H4 (cell line): ENCODE measurements around the gene TBX4. TPM values are rescaled to one million over a fixed set of nuclear protein-coding genes. Genes with fewer than 3 reads are reported as not detected.

ENCODE experiments used
- DNase-seq: peaks from one replicate; pipeline ENCODE4 v3.0.0-alpha.2; 2015; ENCODE audit warnings: low spot score
- total RNA-seq: library from RNA; depleted of rRNA; stranded (reverse); fragments of >200 nt; shearing (Covaris generic); gene quantifications from 2 replicates; pipeline ENCODE4 v1.2.3, GENCODE V29; 2014; rRNA removed

TBX4 gene
- not detected in 2 replicates for total RNA-seq

GRCh38 chr17:61452301-61453290, at the start of gene TBX4:
TBX4 (plus strand) TSS chr17:61452422; CDS start chr17:61456491, 4,069 bp downstream.
- DNase-seq: no peak

- DNase-seq: no peak
These were observed 49.0 kb upstream of the TBX4 start for GRCh38 chr17:61402978-61403800.

DNA sequence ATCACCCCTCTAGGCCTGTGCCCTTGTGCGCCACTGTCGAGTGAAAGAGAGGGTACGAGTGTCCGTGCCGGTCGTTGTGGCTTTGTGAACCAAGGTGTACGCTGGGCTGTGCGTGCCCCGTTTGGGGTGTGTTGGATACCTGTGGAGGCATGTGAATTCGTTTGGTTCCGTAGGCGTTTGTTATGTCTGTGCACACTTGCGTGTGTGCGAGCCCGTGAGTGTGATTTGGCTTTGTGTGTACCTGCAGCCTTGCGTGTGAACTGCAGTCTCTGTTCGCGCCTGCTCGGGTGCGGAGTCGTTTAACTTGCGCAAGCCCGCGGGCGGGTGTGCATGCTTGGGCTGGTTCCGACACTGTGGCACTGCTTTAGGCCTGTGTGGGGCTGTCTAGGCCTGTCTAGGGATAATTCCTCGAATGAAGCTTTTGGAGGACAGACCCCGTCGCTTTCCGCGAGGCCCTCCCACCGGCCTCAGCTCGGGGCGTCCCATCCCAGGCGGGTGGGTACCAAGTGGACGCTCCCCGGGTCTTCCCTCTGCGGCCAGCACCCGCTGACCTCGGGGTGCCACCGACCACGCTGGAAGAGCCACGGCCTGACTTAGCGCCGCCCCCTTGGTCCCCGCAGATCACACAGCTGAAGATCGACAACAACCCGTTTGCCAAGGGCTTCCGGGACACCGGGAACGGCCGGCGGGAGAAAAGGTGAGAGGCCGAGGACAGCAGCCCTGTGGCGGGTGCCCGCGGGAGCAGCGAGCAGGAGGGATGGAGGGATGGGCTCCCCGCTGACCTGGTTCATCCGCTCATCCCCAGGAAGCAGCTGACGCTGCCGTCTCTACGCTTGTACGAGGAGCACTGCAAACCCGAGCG, 48.2 kb upstream of the TBX4 start:
- no peak for DNase-seq

DNA sequence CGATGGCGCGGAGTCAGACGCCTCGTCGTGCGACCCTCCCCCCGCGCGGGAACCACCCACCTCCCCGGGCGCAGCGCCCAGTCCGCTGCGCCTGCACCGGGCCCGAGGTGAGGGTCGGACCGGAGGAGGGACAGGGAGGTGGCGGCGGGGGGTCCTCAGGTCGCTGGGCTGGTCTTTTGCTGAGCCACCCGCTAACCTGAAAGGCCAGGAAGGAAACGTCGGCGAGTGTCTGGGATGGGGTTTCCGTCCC, 47.6 kb upstream of the TBX4 start:
- DNase-seq: no peak

DNA sequence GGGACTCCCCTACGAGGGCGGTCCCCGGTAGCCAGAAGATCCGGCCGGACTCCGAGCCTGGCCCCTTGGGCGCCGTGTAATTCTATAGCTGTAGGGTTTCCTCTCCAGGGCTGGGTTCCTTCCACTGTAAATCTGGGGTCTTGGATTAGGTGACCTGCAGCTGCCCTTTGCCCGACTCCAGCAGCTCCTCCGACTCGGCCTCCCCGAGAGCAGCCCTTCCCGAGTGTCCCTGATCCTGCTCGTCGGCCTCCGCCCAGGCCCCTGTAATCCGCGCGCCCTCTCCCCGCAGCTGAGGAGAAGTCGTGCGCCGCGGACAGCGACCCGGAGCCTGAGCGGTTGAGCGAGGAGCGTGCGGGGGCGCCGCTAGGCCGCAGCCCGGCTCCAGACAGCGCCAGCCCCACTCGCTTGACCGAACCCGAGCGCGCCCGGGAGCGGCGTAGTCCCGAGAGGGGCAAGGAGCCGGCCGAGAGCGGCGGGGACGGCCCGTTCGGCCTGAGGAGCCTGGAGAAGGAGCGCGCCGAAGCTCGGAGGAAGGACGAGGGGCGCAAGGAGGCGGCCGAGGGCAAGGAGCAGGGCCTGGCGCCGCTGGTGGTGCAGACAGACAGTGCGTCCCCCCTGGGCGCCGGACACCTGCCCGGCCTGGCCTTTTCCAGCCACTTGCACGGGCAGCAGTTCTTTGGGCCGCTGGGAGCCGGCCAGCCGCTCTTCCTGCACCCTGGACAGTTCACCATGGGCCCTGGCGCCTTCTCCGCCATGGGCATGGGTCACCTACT, 47.1 kb upstream of the TBX4 start:
- no peak for DNase-seq

- no peak for DNase-seq
These were observed 46.3 kb upstream of the TBX4 start for GRCh38 chr17:61405686-61406536.

- no peak for DNase-seq
These were observed 45.7 kb upstream of the TBX4 start for GRCh38 chr17:61406537-61406845.

- DNase-seq: no peak
These were observed 45.0 kb upstream of the TBX4 start for GRCh38 chr17:61406971-61407911.

DNA sequence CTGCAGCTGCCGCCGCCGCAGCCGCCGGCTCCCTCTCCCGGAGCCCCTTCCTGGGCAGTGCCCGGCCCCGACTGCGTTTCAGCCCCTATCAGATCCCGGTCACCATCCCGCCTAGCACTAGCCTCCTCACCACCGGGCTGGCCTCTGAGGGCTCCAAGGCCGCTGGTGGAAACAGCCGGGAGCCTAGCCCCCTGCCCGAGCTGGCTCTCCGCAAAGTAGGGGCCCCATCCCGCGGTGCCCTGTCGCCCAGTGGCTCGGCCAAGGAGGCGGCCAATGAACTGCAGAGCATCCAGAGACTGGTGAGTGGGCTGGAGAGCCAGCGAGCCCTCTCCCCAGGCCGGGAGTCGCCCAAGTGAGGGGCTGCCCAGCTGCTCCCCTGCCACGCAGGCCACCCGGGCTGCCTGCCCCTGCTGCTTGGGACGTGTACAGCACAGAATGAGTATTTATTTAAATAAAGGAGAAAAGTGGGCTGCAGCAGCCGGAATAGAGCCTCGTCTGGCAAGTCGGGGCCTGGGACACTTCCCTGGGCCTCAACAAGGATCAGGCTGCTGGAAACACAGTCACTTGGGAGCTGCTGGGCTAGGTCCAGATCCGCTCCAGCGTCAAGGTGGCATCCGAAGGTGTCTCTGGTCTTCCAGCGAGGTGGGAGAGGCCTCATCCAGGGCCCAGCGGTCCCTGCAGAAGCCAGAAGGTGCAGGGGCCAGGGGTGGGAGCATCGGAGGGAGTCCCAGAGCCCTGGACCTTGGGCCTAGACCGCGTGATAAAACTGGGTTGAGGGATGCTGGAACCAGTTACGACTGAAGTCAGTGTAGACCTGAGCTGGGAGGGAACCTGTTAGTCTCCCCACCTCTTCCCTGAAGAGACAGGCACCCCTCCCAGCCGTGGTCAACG, 43.8 kb upstream of the TBX4 start:
- DNase-seq: no peak

DNA sequence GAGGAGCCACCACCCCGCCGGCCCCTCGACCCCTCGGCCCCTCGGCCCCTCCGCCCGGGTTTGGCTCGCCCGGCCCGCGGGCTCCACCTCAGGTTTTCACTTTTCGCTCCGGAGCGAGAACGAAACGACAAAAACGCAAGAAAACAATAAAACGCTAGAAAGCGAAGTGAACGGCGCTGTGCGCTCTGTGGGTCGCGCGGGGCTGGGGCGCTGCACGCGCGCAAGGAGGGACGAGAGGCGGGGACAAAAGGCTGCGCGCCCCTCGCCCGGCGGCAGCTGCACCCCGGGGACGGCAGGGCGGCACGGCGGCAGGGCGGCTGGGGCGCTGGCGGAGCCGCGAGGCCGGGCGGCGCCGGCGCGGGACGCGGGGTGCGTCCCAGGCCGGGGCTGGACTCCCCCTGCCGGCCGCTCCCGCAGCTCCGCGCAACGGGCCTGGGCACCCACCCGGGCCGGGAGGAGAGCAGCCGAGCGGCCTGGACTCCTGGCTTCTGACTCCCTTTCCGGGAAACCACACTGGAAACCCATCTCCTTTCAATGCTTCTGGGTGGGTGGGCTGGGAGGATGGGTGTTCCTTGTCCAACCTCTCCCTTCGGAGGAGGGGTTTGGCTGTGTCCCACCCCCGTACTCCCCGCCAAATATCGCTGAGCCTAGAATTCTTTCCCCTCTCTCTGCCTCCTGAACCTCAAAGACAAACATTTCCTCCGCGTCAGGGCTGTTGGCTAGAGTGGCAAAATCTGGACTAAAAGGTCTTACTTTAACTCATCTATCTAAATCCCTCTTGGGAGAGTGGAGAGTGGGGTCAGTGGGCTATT, 42.7 kb upstream of the TBX4 start:
- no peak for DNase-seq

DNA sequence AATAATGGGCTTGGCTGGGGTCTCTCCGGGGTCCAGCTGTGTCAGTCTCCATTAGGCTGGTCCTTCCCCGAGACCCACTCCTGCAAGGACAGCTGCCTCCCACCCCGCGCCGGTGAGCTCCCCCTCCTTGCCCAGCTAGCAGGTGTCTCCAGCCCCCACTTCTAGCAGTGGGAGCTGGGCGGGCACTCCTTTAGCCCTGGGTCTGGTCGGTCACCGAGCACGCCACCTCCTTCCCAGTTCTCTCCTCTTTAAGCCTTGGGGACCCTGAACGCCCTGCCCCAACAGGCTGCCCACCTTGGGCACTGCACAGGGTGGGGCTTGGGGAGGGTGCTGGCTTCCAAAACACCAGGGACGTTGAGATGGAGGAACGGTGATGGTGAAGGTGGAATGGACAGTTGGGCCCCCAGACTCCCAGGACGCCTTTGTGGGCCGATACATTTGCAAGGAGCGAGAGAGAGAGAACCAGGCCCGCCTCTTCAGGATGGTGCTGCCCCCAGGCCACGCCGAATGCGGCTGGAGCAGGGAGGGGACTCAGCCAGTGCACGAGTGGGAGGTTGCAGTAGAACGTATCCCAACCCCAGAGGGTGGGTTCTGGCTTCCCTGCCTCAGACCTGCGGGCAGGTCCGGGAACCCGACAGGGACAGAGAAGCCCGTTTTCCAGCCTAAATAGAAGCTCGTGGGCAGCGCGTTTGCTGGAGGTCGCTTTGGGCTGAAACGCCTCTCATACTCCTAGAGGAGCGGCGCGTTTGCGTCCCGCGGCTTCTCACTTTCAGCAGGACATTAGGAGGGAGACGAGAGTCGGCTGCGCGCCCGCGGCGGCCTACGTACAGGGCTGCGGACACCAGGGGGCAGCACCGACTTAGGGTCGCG, 41.8 kb upstream of the TBX4 start:
- no peak for DNase-seq

- DNase-seq: no peak
These were observed 41.3 kb upstream of the TBX4 start for GRCh38 chr17:61411011-61411260.

DNA sequence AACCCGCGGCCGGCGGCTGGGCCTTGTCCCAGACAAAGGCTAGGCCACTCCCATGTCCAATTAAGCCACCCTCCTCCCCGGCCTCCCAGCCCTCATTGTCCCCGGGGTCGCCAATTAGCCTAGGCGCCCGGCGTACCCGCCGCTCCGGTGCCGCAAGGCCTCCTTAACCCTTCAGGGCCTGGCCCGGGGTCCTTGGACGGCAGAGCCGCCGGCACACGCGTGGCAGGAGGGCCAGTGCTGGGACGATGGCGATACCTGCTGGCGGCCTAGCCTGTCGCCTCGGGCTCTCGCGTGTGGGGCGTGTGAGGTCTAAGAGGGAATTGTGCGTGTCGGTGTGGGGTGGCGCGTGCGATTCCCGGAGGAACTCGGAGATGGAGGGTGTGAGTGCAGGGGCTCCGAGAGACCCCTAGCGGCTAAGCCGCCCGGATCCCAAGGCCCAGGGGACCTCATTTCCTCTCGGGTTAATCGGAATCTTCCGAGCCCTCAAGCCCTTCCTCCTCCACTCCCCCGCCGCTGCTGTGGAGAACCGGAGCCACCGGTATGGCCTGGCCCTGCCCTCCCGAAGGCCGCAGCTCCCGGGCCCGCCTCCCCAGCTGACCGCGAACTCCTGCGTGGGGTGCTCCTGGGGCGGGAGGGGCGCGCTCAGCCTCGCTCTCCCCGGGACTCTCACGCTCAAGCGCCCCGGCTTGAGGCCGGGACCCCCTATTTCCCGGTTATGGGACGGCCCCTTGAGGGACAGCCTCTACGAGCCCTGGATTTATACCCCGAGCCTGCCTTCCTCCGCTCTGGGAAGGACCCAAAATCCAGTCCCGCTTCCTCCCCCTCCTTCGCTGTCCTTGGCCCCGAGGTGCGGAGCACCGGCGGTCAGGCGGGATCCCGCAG, 40.7 kb upstream of the TBX4 start:
- DNase-seq: no peak

DNA sequence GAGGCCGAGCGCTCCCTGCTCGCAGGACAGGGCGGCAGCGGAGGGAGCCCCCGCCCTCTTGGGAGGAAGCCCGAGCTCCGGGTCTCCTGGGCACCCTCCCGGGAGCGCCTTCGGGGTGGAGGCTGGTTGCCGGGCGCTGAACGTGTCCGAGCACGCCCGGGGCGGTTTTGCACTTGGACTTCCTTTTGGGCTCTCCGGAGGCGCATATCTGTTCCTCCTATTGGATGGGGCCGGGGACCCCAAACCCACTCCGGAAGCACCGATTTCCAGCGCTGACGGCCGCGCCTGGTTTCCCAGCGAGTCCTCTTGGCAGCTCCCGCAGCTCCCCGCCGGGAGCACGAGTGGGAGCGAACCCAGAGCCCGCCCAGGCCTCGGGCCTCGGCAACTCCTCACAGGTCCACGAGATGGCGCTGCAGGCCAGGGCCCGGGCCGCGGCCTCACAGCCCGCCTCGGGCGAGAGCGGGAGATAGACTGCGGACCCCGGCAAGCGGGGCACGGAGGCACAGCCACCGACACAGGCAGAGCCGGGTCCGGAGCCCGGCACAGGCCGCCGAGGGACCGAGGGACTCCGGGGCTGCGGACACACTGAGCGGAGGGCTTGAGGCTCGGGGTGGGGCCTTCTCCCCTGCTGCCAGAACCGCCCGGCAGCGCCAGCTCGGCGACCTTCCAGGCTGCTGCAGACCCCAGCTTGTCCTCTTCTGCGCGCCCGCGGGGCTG, 39.9 kb upstream of the TBX4 start:
- no peak for DNase-seq
